ENCODE measurements around the gene PRDX2. TPM values are rescaled to one million over a fixed set of nuclear protein-coding genes. Genes with fewer than 3 reads are reported as not detected.

Gene PRDX2
- total and polyA plus RNA-seq, 2 of the 4 experiments (the other 2 are of a cell fraction): 371 to 378 TPM

GRCh38 chr19:12834976-12835757, 33.6 kb upstream of the PRDX2 start:
- H3K4me2 ChIP-seq (ENCODE audit: low read depth, low read length): no peak overlapping the region
- no peak overlapping the region for H3K56ac ChIP-seq (ENCODE audit: extremely low read depth, insufficient read depth, low read length)
- no peaks in the 10 kb centered on the region for H3K79me1 ChIP-seq (ENCODE audit: low read depth in 1 of 2, low read length in 2 of 2)
- no peak overlapping the region for H3K4ac ChIP-seq (ENCODE audit: low read depth, low read length)
- dilution Hi-C loops (cut with HindIII; ENCODE audit: low sequenced_read_pairs, unreplicated experiment): no loop called here
- peaks cover 4% of the 10 kb centered on the region; the same call in 1 of the 2 replicates for H3K4me1 ChIP-seq (ENCODE audit: control insufficient read depth, insufficient read depth, low read length)
- H2BK5ac ChIP-seq (ENCODE audit: low read depth, low read length, poor library complexity, severe bottlenecking): no peak overlapping the region
- H3K27ac ChIP-seq (ENCODE audit: insufficient read depth, low read length): no peak overlapping the region
- TF ChIP-seq BHLHE40 (IDR thresholded peaks at IDR 0.05; ENCODE audit: low read depth, low read length) (no peak), RAD21 (IDR thresholded peaks at IDR 0.05; ENCODE audit: low read length) (no peak), RFX5 (IDR thresholded peaks at IDR 0.05; ENCODE audit: low read depth, low read length) (no peak), MAZ (IDR thresholded peaks at IDR 0.05; ENCODE audit: borderline replicate concordance, low read depth, low read length) (no peak), CEBPB (IDR thresholded peaks at IDR 0.05; ENCODE audit: low read depth, low read length) (no peak), RCOR1 (IDR thresholded peaks at IDR 0.05; ENCODE audit: insufficient replicate concordance, low read length) (no peak), NFE2L2 (IDR thresholded peaks at IDR 0.05; ENCODE audit: low read depth, low read length) (no peak), FOS (IDR thresholded peaks at IDR 0.05; ENCODE audit: low read depth, low read length) (no peak), MAFK (IDR thresholded peaks at IDR 0.05; ENCODE audit: low read depth, low read length) (no peak), MXI1 (IDR thresholded peaks at IDR 0.05; ENCODE audit: borderline replicate concordance, low read depth, low read length) (no peak), CHD1 (IDR thresholded peaks at IDR 0.05; ENCODE audit: low read depth, low read length) (no peak)
- TF ChIP-seq, protein P1, sequence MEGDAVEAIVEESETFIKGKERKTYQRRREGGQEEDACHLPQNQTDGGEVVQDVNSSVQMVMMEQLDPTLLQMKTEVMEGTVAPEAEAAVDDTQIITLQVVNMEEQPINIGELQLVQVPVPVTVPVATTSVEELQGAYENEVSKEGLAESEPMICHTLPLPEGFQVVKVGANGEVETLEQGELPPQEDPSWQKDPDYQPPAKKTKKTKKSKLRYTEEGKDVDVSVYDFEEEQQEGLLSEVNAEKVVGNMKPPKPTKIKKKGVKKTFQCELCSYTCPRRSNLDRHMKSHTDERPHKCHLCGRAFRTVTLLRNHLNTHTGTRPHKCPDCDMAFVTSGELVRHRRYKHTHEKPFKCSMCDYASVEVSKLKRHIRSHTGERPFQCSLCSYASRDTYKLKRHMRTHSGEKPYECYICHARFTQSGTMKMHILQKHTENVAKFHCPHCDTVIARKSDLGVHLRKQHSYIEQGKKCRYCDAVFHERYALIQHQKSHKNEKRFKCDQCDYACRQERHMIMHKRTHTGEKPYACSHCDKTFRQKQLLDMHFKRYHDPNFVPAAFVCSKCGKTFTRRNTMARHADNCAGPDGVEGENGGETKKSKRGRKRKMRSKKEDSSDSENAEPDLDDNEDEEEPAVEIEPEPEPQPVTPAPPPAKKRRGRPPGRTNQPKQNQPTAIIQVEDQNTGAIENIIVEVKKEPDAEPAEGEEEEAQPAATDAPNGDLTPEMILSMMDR (conservative IDR thresholded peaks at IDR 0.05; ENCODE audit: low read depth, low read length): no peak
- no peak overlapping the region for H3K18ac ChIP-seq (ENCODE audit: low read depth, low read length)
- ATAC-seq (ENCODE audit: low read depth) (no peak), DNase-seq (no peak)
- H4K20me1 ChIP-seq (ENCODE audit: insufficient read depth, low read length): peaks cover 21% of the 10 kb centered on the region
- H2AK9ac ChIP-seq (replicated peaks; ENCODE audit: low read depth, low read length, poor library complexity): no peak overlapping the region
- no peak overlapping the region for H3K9ac ChIP-seq (ENCODE audit: low read depth, low read length)
- no peak overlapping the region for H3K14ac ChIP-seq (replicated peaks; ENCODE audit: low read depth, low read length)
- H2AFZ ChIP-seq (replicated peaks; ENCODE audit: low read length, poor library complexity): peak overlapping the region; percentile 51
- BruUV-seq (replicated peaks): no TSS peak
- no peak overlapping the region for H4K5ac ChIP-seq (ENCODE audit: low read depth, low read length)
- H2AK5ac ChIP-seq (ENCODE audit: low read depth, low read length): no peak overlapping the region
- H3K27me3 ChIP-seq (ENCODE audit: control insufficient read depth, insufficient read depth, low read length): peaks cover 65% of the 10 kb centered on the region
- intact Hi-C loops (cut with micrococcal nuclease): no loop called here
- no peak overlapping the region for H3K23ac ChIP-seq (ENCODE audit: low read depth, low read length)
- no peak overlapping the region for H2BK120ac ChIP-seq (ENCODE audit: low read depth, low read length)
- CTCF ChIA-PET: interaction anchor here (0.5 to 0.9 kb wide), 2 partner anchors 12 to 33 kb away, joined by 3 read pairs; partner anchors contain the start of genes PRDX2 and THSD8
- no peak overlapping the region for H4K8ac ChIP-seq (ENCODE audit: low read depth in 2 of 2, low read length in 2 of 2)
- H4K91ac ChIP-seq (ENCODE audit: insufficient read depth, low read depth, low read length): no peak overlapping the region
- no peak overlapping the region for H2BK15ac ChIP-seq (ENCODE audit: low read depth, low read length)
- no peaks in the 10 kb centered on the region; the same call in 1 of the 2 replicates for H3K9me3 ChIP-seq (ENCODE audit: control insufficient read depth, insufficient read depth, low read length)
- POLR2A ChIA-PET (ENCODE audit: unreplicated experiment): no interaction called here
- 0% methylated on average over 11 of the region's 39 CpGs; no CpG with 5 or more reads in 1 of the 2 experiments for WGBS, 2 experiments (ENCODE audit: extremely low coverage in 2 of 2, insufficient read length in 1 of 2)
- in situ Hi-C loops (cut with MboI; ENCODE audit: low sequenced_read_pairs): loop anchor here (5.0 kb wide), 1 partner anchor 63 kb away; no protein-coding TSS in a partner anchor
- H3K36me3 ChIP-seq (ENCODE audit: control insufficient read depth, insufficient read depth, low read length): no peaks in the 10 kb centered on the region
- no peak overlapping the region for H3K4me3 ChIP-seq (ENCODE audit: insufficient read depth, low read depth, low read length)
- H3K9me1 ChIP-seq (ENCODE audit: insufficient read depth, low read length): peaks cover 11% of the 10 kb centered on the region; the same call in 1 of the 2 replicates
- H2BK20ac ChIP-seq (ENCODE audit: low read depth, low read length): no peak overlapping the region
